GM18858 (cell line): ENCODE measurements around the gene CD68.

Source experiments
- ATAC-seq: cut with Tn5 transposase; IDR thresholded peaks from one replicate; pipeline ENCODE4 v1.9.1; 2021; ENCODE audit not compliant: unreplicated experiment

The CD68 gene, protein sequence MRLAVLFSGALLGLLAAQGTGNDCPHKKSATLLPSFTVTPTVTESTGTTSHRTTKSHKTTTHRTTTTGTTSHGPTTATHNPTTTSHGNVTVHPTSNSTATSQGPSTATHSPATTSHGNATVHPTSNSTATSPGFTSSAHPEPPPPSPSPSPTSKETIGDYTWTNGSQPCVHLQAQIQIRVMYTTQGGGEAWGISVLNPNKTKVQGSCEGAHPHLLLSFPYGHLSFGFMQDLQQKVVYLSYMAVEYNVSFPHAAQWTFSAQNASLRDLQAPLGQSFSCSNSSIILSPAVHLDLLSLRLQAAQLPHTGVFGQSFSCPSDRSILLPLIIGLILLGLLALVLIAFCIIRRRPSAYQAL

DNA sequence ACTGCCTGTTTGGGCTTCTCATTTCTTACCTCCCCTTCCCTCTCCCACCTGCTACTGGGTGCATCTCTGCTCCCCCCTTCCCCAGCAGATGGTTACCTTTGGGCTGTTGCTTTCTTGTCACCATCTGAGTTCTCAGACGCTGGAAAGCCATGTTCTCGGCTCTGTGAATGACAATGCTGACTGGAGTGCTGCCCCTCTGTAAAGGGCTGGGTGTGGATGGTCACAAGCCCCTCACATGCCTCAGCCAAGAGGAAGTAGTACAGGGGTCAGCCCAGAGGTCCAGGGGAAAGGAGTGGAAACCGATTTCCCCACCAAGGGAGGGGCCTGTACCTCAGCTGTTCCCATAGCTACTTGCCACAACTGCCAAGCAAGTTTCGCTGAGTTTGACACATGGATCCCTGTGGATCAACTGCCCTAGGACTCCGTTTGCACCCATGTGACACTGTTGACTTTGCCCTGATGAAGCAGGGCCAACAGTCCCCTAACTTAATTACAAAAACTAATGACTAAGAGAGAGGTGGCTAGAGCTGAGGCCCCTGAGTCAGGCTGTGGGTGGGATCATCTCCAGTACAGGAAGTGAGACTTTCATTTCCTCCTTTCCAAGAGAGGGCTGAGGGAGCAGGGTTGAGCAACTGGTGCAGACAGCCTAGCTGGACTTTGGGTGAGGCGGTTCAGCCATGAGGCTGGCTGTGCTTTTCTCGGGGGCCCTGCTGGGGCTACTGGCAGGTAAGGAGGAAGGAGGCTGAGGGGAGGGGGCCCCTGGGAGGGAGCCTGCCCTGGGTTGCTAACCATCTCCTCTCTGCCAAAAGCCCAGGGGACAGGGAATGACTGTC lies at the start of gene CD68:
CD68 (plus strand) TSS at position 638 of the 833 bp plus-strand sequence; CDS start at position 678, 40 bp downstream.
- ATAC-seq: no peak

DNA sequence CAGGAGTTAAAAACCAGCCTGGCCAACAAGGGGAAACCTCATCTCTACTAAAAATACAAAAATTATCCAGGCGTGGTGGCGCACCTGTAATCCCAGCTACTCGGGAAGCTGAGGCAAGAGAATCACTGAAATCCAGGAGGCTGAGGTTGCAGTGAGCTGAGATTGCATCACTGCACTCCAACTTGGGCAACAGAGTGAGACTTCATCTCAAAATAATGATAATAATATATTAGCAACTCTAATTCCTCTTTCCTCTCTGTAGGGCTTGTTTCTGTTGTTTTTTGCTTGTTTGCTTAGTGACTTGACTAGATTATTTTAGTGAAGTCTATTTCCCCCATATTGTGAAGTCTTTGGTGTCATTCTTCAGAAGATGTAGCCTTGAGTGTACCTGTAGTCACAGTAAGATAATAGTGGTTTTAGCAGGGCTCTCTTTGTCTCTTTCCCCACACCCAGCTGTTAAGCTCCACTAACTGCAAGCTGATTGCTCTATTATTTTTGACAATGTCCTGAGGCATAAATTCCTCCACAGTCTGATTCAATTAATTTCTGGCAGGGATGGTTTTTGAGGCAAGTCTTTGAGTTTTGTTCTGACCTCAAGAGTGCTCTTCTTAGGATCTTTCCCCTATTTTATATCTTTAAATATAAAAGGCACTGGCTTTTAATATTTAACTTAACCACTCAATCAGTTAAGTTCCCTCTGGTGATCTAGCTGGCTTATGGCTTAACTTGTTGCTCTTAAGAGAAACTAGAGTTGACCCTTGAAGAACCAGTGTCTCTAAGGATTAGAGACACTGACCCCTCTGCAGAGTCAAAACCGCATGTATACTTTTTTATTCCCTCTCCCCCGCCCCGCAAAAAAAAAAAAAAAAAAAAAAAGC lies 49.2 kb upstream of the CD68 start:
- no peak for ATAC-seq

DNA sequence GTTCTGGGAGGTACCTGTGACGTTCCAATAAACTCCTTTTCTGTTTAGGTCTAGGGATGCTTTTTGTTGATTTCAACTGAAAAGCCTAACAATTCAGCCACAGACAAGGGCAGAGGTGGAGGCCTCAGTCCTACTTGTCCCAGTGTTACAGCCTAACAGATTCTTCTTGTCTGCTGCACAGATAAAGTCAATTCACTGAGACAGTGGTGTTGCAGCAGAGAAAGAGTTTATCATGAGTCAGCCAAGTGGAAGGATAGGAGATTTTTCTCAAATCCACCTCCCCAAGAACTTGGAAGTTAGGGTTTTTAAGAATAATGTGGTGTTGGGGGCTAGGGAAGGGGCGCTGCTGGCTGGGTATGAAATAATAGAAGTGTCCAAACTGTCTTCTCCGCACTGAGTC lies 41.4 kb upstream of the CD68 start:
- no peak for ATAC-seq

DNA sequence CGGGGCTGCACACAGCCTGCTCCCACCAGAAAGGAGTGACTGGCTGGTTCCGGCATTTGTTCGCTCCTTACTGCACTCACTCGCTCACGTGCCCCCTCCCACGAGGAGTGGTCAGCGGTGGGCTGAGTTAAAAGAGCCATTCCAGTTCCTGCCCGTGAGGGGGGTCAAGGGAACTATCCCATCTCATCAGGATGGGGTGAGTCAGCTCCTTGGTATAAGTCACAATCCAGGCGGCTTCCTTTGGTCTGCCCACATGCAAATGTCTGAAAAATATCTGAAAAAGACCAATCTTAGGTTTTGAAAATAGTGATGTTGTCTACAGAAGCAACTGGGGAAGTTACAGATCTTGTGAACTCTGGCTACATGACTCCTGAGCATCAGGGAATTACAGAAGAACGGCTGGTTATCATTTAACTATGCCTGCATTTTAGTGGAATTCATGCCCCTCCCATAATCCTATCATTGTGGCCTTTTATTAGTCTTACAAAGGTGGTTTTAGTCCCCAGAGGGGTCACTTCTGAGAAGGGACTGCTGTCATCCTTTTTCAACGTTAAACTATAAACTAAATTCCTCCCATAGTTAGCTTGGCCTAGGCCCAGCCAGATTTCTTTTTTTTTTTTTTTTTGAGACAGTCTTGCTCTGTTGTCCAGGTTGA lies 40.4 kb upstream of the CD68 start:
- no peak for ATAC-seq

DNA sequence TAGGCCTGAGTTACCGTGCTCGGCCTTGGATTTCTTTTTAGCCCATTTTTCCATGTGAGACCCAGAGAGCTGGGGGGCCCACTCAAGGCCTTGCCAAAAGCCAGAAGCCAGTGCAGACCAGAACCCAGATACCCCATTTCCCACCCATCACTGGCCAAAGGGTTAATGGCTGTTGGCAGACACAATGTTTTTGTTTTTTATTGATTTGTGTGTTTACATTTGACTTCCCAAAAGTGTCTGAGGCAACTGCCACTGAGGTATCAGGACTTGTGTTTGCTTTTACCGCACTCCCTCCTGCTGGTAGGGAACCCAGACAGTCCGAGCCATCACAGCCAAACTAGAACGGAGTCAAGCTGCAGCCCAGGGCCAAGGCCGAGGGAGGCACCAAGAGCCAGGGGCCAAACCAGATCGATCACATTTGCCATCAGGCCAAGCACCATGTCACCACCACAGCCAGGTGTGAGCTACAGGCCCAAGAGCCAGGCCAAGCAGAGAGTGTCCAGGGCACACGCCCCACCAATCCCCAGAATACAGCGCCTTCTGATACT lies 38.3 kb upstream of the CD68 start:
- no peak for ATAC-seq

GRCh38 chr17:7544911-7545310 lies 34.5 kb upstream of the CD68 start:
- no peak for ATAC-seq

GRCh38 chr17:7548585-7549400 lies 30.6 kb upstream of the CD68 start, which contains the start of gene TNFSF12:
Gene TNFSF12, plus strand, starts transcription at chr17:7549058. Its CDS starts 96 bp downstream, at chr17:7549154.
- ATAC-seq: no peak

- ATAC-seq: no peak
Observed at GRCh38 chr17:7549401-7550055, 29.9 kb upstream of the CD68 start.

- no peak for ATAC-seq
Observed at GRCh38 chr17:7550344-7550743, 29.1 kb upstream of the CD68 start.

DNA sequence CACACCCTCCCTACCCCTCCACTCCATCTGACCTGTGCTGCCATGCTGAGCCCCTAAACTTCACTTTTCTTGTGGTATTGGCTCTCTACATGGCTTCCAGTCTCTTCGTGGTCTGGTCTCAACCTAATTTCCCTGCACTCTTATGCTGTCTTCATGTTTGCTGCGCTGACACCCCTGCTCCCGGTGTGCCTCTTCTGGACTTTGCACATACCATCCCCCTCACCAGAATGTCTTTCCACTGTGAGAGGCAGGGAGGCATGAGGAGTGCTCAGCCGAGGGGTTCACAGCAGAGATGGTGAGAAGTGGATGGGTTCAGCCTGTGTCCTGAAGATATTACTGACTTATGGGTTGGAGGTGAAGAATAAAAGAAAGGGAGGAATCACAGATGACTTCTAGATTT lies 28.0 kb upstream of the CD68 start:
- ATAC-seq: no peak

DNA sequence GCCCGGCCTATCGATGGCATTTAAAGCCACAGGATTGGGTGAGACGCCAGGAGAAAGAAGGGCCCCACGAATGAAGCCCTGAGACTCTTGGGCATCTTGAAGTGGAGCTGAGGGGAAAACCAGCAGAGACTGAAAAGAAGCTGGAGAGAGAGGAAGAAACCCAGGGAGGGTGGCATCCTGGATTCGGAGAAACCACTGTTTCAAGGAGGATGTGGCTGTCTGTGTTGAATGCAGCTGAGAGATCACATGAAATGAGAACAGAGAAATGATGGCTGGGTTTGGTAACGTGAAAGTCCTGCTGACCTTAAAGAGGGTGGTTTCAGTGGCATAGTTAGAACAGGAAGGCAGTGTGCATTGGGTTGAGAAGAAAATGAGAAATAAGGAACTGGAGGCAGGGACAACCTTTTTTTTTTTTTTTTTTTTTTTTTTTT lies 26.8 kb upstream of the CD68 start:
- peak; percentile 88 for ATAC-seq

DNA sequence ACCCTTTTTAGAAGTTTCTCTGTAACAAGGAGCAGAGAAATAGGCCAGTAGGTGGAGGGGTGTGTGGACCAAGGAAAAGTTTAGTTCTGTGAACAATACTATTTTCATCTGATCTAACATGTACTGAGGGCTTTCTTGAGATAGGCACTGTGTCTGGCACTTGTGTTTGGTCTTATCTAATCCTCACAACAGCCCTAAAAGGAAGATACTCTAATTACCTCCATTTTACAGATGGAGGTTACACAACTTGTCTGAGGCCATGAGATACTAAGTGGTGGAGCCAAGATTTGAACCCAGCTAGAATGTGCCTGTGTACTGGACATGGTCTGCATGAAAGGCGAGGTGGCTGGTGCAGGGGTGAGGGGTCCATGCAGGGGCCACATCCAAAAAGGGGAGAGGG lies 26.1 kb upstream of the CD68 start:
- ATAC-seq: no peak

GRCh38 chr17:7555320-7555948 lies 24.0 kb upstream of the CD68 start:
- ATAC-seq: no peak

DNA sequence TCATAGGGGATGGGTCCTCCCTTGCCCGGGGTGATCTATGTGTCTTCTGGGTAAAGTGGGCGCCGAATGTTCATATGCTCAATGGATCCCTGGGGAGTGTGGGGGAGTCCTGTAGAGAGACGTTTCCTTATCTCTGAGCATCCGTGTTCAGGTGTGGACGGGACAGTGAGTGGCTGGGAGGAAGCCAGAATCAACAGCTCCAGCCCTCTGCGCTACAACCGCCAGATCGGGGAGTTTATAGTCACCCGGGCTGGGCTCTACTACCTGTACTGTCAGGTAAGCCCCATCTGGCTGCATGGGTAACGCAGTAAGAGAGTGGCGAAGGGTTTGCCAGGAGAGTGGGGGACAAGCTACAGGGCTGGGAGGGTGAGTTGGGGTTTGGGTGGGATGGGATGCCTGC lies 22.8 kb upstream of the CD68 start:
- ATAC-seq: no peak

DNA sequence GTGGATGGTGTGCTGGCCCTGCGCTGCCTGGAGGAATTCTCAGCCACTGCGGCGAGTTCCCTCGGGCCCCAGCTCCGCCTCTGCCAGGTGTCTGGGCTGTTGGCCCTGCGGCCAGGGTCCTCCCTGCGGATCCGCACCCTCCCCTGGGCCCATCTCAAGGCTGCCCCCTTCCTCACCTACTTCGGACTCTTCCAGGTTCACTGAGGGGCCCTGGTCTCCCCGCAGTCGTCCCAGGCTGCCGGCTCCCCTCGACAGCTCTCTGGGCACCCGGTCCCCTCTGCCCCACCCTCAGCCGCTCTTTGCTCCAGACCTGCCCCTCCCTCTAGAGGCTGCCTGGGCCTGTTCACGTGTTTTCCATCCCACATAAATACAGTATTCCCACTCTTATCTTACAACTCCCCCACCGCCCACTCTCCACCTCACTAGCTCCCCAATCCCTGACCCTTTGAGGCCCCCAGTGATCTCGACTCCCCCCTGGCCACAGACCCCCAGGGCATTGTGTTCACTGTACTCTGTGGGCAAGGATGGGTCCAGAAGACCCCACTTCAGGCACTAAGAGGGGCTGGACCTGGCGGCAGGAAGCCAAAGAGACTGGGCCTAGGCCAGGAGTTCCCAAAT lies 22.2 kb upstream of the CD68 start:
- ATAC-seq: no peak

GRCh38 chr17:7557775-7558543 lies 21.5 kb upstream of the CD68 start:
- no peak for ATAC-seq
